SU-DHL-6 (cell line): ENCODE results near the gene SERTAD2.

ENCODE experiments used
- EZH2phosphoT487 ChIP-seq: fragments of 200-600 bp; sonication (generic), shearing (Covaris generic); conservative IDR thresholded peaks from 2 replicates; pipeline ENCODE4 v1.6.1; 2018; ENCODE audit warnings: mild to moderate bottlenecking, antibody characterized with exemption, low read length, moderate library complexity, mixed read lengths
- TF ChIP-seq, protein P1 (sequence below): fragments of 200-600 bp; sonication (generic); IDR thresholded peaks from one replicate; pipeline ENCODE4 v1.5.1; 2017; ENCODE audit warnings: antibody characterized with exemption, mild to moderate bottlenecking, low read length, moderate library complexity; ENCODE audit not compliant: insufficient read depth, poor library complexity, severe bottlenecking

DNA sequence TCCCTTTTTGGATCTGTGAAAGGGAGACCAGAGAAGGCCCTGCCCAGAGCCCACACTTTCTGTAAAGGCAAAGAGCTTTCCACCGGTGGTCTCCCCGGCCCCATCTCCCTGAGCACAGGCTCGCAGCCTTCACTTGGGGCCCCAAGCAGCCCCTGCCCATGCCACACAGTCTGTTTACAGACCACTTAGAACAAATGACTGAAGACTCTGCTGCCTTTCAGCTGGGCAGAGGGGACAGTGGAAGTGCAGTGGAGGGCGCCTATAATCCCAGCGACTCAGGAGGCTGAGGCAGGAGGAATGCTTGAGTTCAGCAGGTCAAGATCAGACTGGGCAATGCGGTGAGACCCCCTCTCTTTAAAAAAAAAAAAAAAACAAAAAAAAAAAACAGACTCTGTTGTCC lies 28.9 kb downstream of the SERTAD2 start:
- TF ChIP-seq, protein P1, sequence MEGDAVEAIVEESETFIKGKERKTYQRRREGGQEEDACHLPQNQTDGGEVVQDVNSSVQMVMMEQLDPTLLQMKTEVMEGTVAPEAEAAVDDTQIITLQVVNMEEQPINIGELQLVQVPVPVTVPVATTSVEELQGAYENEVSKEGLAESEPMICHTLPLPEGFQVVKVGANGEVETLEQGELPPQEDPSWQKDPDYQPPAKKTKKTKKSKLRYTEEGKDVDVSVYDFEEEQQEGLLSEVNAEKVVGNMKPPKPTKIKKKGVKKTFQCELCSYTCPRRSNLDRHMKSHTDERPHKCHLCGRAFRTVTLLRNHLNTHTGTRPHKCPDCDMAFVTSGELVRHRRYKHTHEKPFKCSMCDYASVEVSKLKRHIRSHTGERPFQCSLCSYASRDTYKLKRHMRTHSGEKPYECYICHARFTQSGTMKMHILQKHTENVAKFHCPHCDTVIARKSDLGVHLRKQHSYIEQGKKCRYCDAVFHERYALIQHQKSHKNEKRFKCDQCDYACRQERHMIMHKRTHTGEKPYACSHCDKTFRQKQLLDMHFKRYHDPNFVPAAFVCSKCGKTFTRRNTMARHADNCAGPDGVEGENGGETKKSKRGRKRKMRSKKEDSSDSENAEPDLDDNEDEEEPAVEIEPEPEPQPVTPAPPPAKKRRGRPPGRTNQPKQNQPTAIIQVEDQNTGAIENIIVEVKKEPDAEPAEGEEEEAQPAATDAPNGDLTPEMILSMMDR: no peak
- TF ChIP-seq EZH2phosphoT487: no peak
